H1 (cell line): Measurements from ENCODE around the gene PLEKHG4. TPM values are rescaled to one million over a fixed set of nuclear protein-coding genes. Genes with fewer than 3 reads are reported as not detected.

ENCODE experiments used
- CTCF ChIA-PET: fragments of 300-600 bp; sonication (Branson Sonifier 250); formaldehyde crosslinking; loops from one replicate; lab custom pipeline; 2021; ENCODE audit not compliant: partially characterized antibody; lab: Charles Lee
- POLR2A ChIA-PET: fragments of 300-600 bp; sonication (Branson Sonifier 250); formaldehyde crosslinking; loops from one replicate; lab custom pipeline; 2021; ENCODE audit warnings: inconsistent platforms; ENCODE audit not compliant: partially characterized antibody; lab: Charles Lee
- DNase-seq, 2 experiments: peaks; one replicate each; pipeline versions ENCODE4 v3.0.0 to v3.0.0-alpha.2; 2010 to 2022; ENCODE audit warnings: low spot score in 2 of 2, low read depth in 1 of 2, mixed read lengths in 1 of 2
- FAIRE-seq: peaks from 2 replicates; lab custom pipeline; 2011; peaks lifted over from hg19 to GRCh38; lab: Jason Lieb, UNC
- H2AFZ ChIP-seq: 2 replicates; pipeline ENCODE4 v1.8.1; 2012; ENCODE audit warnings: low read length, inconsistent platforms
- H2AK5ac ChIP-seq: 2 replicates; pipeline ENCODE4 v1.6.1; 2013; ENCODE audit warnings: low read depth, low read length
- H2BK120ac ChIP-seq: replicated peaks from 2 replicates; pipeline ENCODE3; 2013; ENCODE audit warnings: low read depth, low read length, inconsistent platforms
- H2BK12ac ChIP-seq: 2 replicates; pipeline ENCODE4 v1.6.1; 2013; ENCODE audit warnings: low read depth, low read length
- H2BK15ac ChIP-seq: 2 replicates; pipeline ENCODE4 v1.6.1; 2013; ENCODE audit warnings: low read length
- H2BK20ac ChIP-seq: 2 replicates; pipeline ENCODE4 v1.6.1; 2013; ENCODE audit warnings: low read length
- H2BK5ac ChIP-seq: 2 replicates; pipeline ENCODE4 v1.6.1; 2013; ENCODE audit warnings: low read depth, low read length
- H3K14ac ChIP-seq: 2 replicates; pipeline ENCODE4 v1.6.1; 2013; ENCODE audit warnings: inconsistent platforms; ENCODE audit not compliant: insufficient read length
- H3K18ac ChIP-seq: 2 replicates; pipeline ENCODE4 v1.6.1; 2013; ENCODE audit warnings: low read length; ENCODE audit errors: extremely low read depth
- H3K23ac ChIP-seq: 2 replicates; pipeline ENCODE4 v1.6.1; 2013; ENCODE audit warnings: inconsistent platforms; ENCODE audit not compliant: insufficient read length
- H3K23me2 ChIP-seq: 2 replicates; pipeline ENCODE4 v1.6.1; 2013; ENCODE audit warnings: low read depth, low read length
- H3K27ac ChIP-seq: 2 replicates; pipeline ENCODE4 v1.6.1; 2011; ENCODE audit warnings: low read depth, low read length, inconsistent platforms
- H3K27me3 ChIP-seq, 4 experiments: replicated peaks in 1 of 4; 1 replicate in 1 of 4; 2 replicates in 3 of 4; pipeline versions ENCODE4 v1.6.1 to v1.8.1; 2011 to 2013; ENCODE audit warnings: low read length in 3 of 4, mild to moderate bottlenecking in 3 of 4, inconsistent platforms in 2 of 4, mixed read lengths in 2 of 4, moderate library complexity in 1 of 4; ENCODE audit not compliant: control insufficient read depth in 3 of 4, insufficient read depth in 3 of 4; ENCODE audit errors: extremely low read depth in 1 of 4
- H3K36me3 ChIP-seq, 4 experiments: 2 replicates each; pipeline versions ENCODE4 v1.6.1 to v1.8.1; 2011 to 2013; ENCODE audit warnings: mild to moderate bottlenecking in 4 of 4, low read length in 3 of 4, moderate library complexity in 2 of 4, control low read depth in 1 of 4, inconsistent platforms in 1 of 4; ENCODE audit not compliant: insufficient read depth in 4 of 4, control insufficient read depth in 2 of 4
- H3K4ac ChIP-seq: replicated peaks from 2 replicates; pipeline ENCODE3; 2013; ENCODE audit warnings: low read length, low read depth, mixed read lengths, inconsistent platforms; ENCODE audit not compliant: insufficient read length
- H3K4me1 ChIP-seq, 4 experiments: replicated peaks in 1 of 4; 1 replicate in 1 of 4; 2 replicates in 3 of 4; pipeline versions ENCODE4 v1.6.1 to v1.8.1; 2011 to 2013; ENCODE audit warnings: low read length in 3 of 4, inconsistent platforms in 2 of 4, mixed read lengths in 1 of 4; ENCODE audit not compliant: insufficient read depth in 4 of 4, control insufficient read depth in 3 of 4
- H3K4me2 ChIP-seq, 2 experiments: 2 replicates each; pipeline versions ENCODE4 v1.6.1 to v1.8.1; 2011 to 2013; ENCODE audit warnings: low read depth in 2 of 2, low read length in 2 of 2, control low read depth in 1 of 2, inconsistent platforms in 1 of 2, mild to moderate bottlenecking in 1 of 2; ENCODE audit not compliant: insufficient read depth in 1 of 2
- H3K4me3 ChIP-seq, 4 experiments: fragments of 200-600, 300-600 bp in 1 of 4; sonication (generic), shearing (Covaris generic), sonication (Bioruptor Twin) in 1 of 4; 2 replicates each; pipeline versions ENCODE4 v1.5.1 to v1.8.1; 2011 to 2016; ENCODE audit warnings: low read length in 4 of 4, low read depth in 3 of 4, control low read depth in 2 of 4, inconsistent platforms in 2 of 4, mild to moderate bottlenecking in 2 of 4, mixed read lengths in 1 of 4, moderate library complexity in 1 of 4; ENCODE audit not compliant: insufficient read depth in 2 of 4; ENCODE audit errors: extremely low read depth in 1 of 4
- H3K56ac ChIP-seq: replicated peaks from 2 replicates; pipeline ENCODE3; 2013; ENCODE audit warnings: low read depth, mild to moderate bottlenecking, mixed read lengths, low read length, inconsistent platforms; ENCODE audit not compliant: insufficient read length
- H3K79me1 ChIP-seq: 2 replicates; pipeline ENCODE4 v1.6.1; 2013; ENCODE audit warnings: low read depth, low read length, control low read depth
- H3K79me2 ChIP-seq, 2 experiments: 2 replicates each; pipeline versions ENCODE4 v1.6.1 to v1.8.1; 2012 to 2013; ENCODE audit warnings: low read length in 2 of 2, mild to moderate bottlenecking in 2 of 2, inconsistent platforms in 1 of 2; ENCODE audit not compliant: insufficient read depth in 2 of 2, control insufficient read depth in 1 of 2
- H3K9ac ChIP-seq, 4 experiments: replicated peaks in 1 of 4; 1 replicate in 1 of 4; 2 replicates in 3 of 4; pipeline versions ENCODE4 v1.6.1 to v1.8.1; 2011 to 2013; ENCODE audit warnings: low read depth in 3 of 4, low read length in 3 of 4, control low read depth in 2 of 4, mild to moderate bottlenecking in 2 of 4, moderate library complexity in 2 of 4, inconsistent platforms in 1 of 4; ENCODE audit errors: extremely low read depth in 1 of 4
- H3K9me3 ChIP-seq, 2 experiments: 2 replicates each; pipeline versions ENCODE4 v1.6.1 to v1.8.1; 2012 to 2013; ENCODE audit warnings: mild to moderate bottlenecking in 2 of 2, moderate library complexity in 2 of 2, control low read depth in 1 of 2, inconsistent platforms in 1 of 2, low read depth in 1 of 2, low read length in 1 of 2, mixed read lengths in 1 of 2; ENCODE audit not compliant: insufficient read depth in 2 of 2
- H4K20me1 ChIP-seq, 2 experiments: replicated peaks in 1 of 2; 2 replicates each; pipeline versions ENCODE3 to v1.8.1; 2011 to 2013; ENCODE audit warnings: inconsistent platforms in 2 of 2, low read length in 2 of 2, mild to moderate bottlenecking in 1 of 2; ENCODE audit not compliant: insufficient read depth in 2 of 2, control insufficient read depth in 1 of 2
- H4K5ac ChIP-seq: 2 replicates; pipeline ENCODE4 v1.6.1; 2013; ENCODE audit warnings: low read length, low read depth, mixed read lengths, inconsistent platforms; ENCODE audit not compliant: insufficient read length
- H4K8ac ChIP-seq: 2 replicates; pipeline ENCODE4 v1.8.0; 2013; ENCODE audit warnings: mild to moderate bottlenecking, moderate library complexity, low read length, inconsistent platforms; ENCODE audit not compliant: insufficient read depth; ENCODE audit errors: extremely low read depth
- H4K91ac ChIP-seq: replicated peaks from 2 replicates; pipeline ENCODE3; 2013; ENCODE audit warnings: low read length, mixed read lengths, inconsistent platforms; ENCODE audit not compliant: insufficient read length
- ASH2L ChIP-seq: fragments of 200-600, 300-600 bp; sonication (generic); IDR thresholded peaks from one replicate; pipeline ENCODE4 v1.7.1; 2017; ENCODE audit warnings: low read length
- CTCF ChIP-seq, 3 experiments: IDR thresholded peaks; 1 replicate in 2 of 3; 2 replicates in 1 of 3; pipeline versions ENCODE4 v1.5.1 to v1.6.1; 2011; ENCODE audit warnings: low read length in 3 of 3, mild to moderate bottlenecking in 3 of 3, inconsistent platforms in 2 of 3, low read depth in 1 of 3, moderate library complexity in 1 of 3; ENCODE audit not compliant: insufficient read depth in 1 of 3; ENCODE audit errors: control extremely low read depth in 1 of 3
- HDAC6 ChIP-seq: IDR thresholded peaks from one replicate; pipeline ENCODE4 v1.7.1; 2012; ENCODE audit warnings: low read depth, mild to moderate bottlenecking, inconsistent platforms, low read length, moderate library complexity
- KDM1A ChIP-seq: fragments of 200-600, 300-600 bp; sonication (generic); IDR thresholded peaks from 2 replicates; pipeline ENCODE4 v1.7.1; 2016; ENCODE audit warnings: mild to moderate bottlenecking, low read length, borderline replicate concordance
- MAFK ChIP-seq: IDR thresholded peaks from 2 replicates; pipeline ENCODE4 v1.6.1; 2012; ENCODE audit warnings: low read depth, mild to moderate bottlenecking, improper control_type of control experiment, low read length
- NANOG ChIP-seq: IDR thresholded peaks from 2 replicates; pipeline ENCODE4 v1.6.1; 2011; ENCODE audit warnings: low read length, low read depth, mild to moderate bottlenecking, inconsistent platforms; ENCODE audit not compliant: insufficient read depth, poor library complexity, severe bottlenecking
- SP4 ChIP-seq: IDR thresholded peaks from 2 replicates; pipeline ENCODE4 v1.6.1; 2012; ENCODE audit warnings: low read length, inconsistent platforms
- TAF1 ChIP-seq: IDR thresholded peaks from 2 replicates; pipeline ENCODE4 v1.6.1; 2011; ENCODE audit warnings: mild to moderate bottlenecking, low read depth, low read length
- USF2 ChIP-seq: IDR thresholded peaks from 2 replicates; pipeline ENCODE4 v1.6.1; 2011; ENCODE audit warnings: low read length, improper control_type of control experiment
- YY1 ChIP-seq: IDR thresholded peaks from 2 replicates; pipeline ENCODE4 v1.6.1; 2011; ENCODE audit warnings: low read depth, mild to moderate bottlenecking, low read length
- ZNF274 ChIP-seq: IDR thresholded peaks from 2 replicates; pipeline ENCODE4 v1.7.0; 2012; ENCODE audit warnings: low read length, borderline replicate concordance; ENCODE audit errors: extremely low read depth
- WGBS, 2 experiments: shearing (Covaris generic) in 1 of 2; methylation state at CpG; one replicate each; pipeline versions ENCODE4 v1.1.6 to v1.1.7; 2013 to 2015; ENCODE audit warnings: low lambda C conversion rate in 2 of 2, mixed read lengths in 2 of 2, inconsistent platforms in 1 of 2, low coverage in 1 of 2, missing lambda C conversion rate in 1 of 2; ENCODE audit not compliant: insufficient replicate concordance in 2 of 2, insufficient coverage in 1 of 2, insufficient read length in 1 of 2; ENCODE audit errors: extremely low coverage in 1 of 2, missing lambda C conversion rate in 1 of 2; 5-methylcytosine and 5-hydroxymethylcytosine counted together
- polyA plus RNA-seq, 7 experiments: library from polyadenylated mRNA; depleted of rRNA in 3 of 7; stranded (reverse) in 5 of 7; unstranded in 2 of 7; fragments of >200 nt in 5 of 7; fragments of 200-250 nt in 2 of 7; gene quantifications; 1 replicate in 5 of 7; 2 replicates in 1 of 7; 4 replicates in 1 of 7; pipeline versions ENCODE4 v1.2.1 to v1.2.3, GENCODE V29; 2011 to 2013; ENCODE audit warnings: missing spikeins in 2 of 7, mixed read lengths in 2 of 7
- total RNA-seq: library from RNA; stranded (reverse); fragmentation: NEBNext Ultra II Directional; extraction: Animal tissue kit (Norgen Biotek cat#: 25700); gene quantifications from 2 replicates; pipeline ENCODE4 v1.2.1, GENCODE V29; 2021

The PLEKHG4 gene
- total and polyA plus RNA-seq, 2 of the 8 experiments (the other 6 are each of a cell fraction or from before 2014, with no cell fraction given), result 7.7 to 11.1 TPM

- H3K27ac ChIP-seq, result no peak overlapping the region
- no peak overlapping the region for H3K14ac ChIP-seq
- peaks cover 2 to 4% of the 10 kb centered on the region in 2 experiments for H4K20me1 ChIP-seq
- no peak overlapping the region for H4K91ac ChIP-seq
- no peak overlapping the region for H4K5ac ChIP-seq
- FAIRE-seq (no peak), DNase-seq (no peak)
- H3K23ac ChIP-seq, result no peak overlapping the region
- H4K8ac ChIP-seq, result no peak overlapping the region
- no peaks in the 10 kb centered on the region; a peak in 1 of 7 replicates for H3K4me1 ChIP-seq
- ChIA-PET CTCF (interaction anchor here (0.8 to 14.4 kb wide), 14 partner anchors 9 to 299 kb away, joined by 3 to 217 read pairs (median 4); partner anchors contain the start of genes FHOD1, KCTD19, LRRC36 and PLEKHG4), POLR2A (interaction anchor here (0.9 to 2.8 kb wide), 6 partner anchors 15 to 66 kb away, joined by 3 to 12 read pairs (median 4); partner anchors contain the start of gene SLC9A5)
- H2BK5ac ChIP-seq, result no peak overlapping the region
- 91% methylated on average over 5 of the region's 5 CpGs; no CpG with 5 or more reads in 1 of the 2 experiments for WGBS, 2 experiments
- H3K9ac ChIP-seq, result no peak overlapping the region
- no peak overlapping the region for H2BK120ac ChIP-seq
- H3K18ac ChIP-seq, result no peak overlapping the region
- no peaks in the 10 kb centered on the region for H3K79me2 ChIP-seq
- H2BK12ac ChIP-seq, result no peak overlapping the region
- no peaks in the 10 kb centered on the region for H3K23me2 ChIP-seq
- no peak overlapping the region for H3K56ac ChIP-seq
- no peak overlapping the region for H2BK15ac ChIP-seq
- no peaks in the 10 kb centered on the region for H3K79me1 ChIP-seq
- H2BK20ac ChIP-seq, result no peak overlapping the region
- no peak overlapping the region for H3K4ac ChIP-seq
- H2AK5ac ChIP-seq, result no peak overlapping the region
- H3K36me3 ChIP-seq, result no peaks in the 10 kb centered on the region
- no peaks in the 10 kb centered on the region for H3K9me3 ChIP-seq
- H3K27me3 ChIP-seq, result no peaks in the 10 kb centered on the region; a peak in 1 of 7 replicates
- H3K4me3 ChIP-seq, result no peak overlapping the region
- no peak overlapping the region for H3K4me2 ChIP-seq
- no peak overlapping the region for H2AFZ ChIP-seq
- TF ChIP-seq SP4 (no peak), YY1 (no peak), TAF1 (no peak), HDAC6 (no peak), NANOG (no peak), MAFK (no peak), ASH2L (no peak), CTCF (IDR thresholded peaks at IDR 0.05; ENCODE audit: control extremely low read depth in 1 of 3, insufficient read depth in 1 of 3, low read depth in 1 of 3, low read length in 3 of 3) (no peak), USF2 (no peak), ZNF274 (no peak), KDM1A (no peak)
Measured at GRCh38 chr16:67264866-67265265, 14.5 kb upstream of the PLEKHG4 start.
